OCI-LY7 (cell line): ENCODE results near the gene KSR1.

Source experiments
- CTCF ChIP-seq: fragments of 200-600 bp; sonication (generic); conservative IDR thresholded peaks from 2 replicates; pipeline ENCODE4 v1.5.1; 2014; ENCODE audit warnings: mild to moderate bottlenecking, antibody characterized with exemption, low read length, moderate library complexity, mixed read lengths
- EZH2phosphoT487 ChIP-seq: fragments of 200-600 bp; sonication (generic); IDR thresholded peaks from 2 replicates; pipeline ENCODE4 v1.6.1; 2018; ENCODE audit warnings: low read depth, borderline replicate concordance, mild to moderate bottlenecking, mixed run types, antibody characterized with exemption, low read length, moderate library complexity, mixed read lengths

GRCh38 chr17:27564463-27564862, 108.2 kb downstream of the KSR1 start:
- TF ChIP-seq CTCF (no peak), EZH2phosphoT487 (no peak)
